HG03039 (cell line): ENCODE measurements around the gene JADE2.
"Not testable (repeated sequence)": the region's sequence is repeated elsewhere in the genome, so short reads cannot be mapped to it uniquely, and the experiment has no call there.

ENCODE experiments used
- ATAC-seq: cut with Tn5 transposase; IDR thresholded peaks from one replicate; pipeline ENCODE4 v1.9.1; 2021; ENCODE audit warnings: mild to moderate bottlenecking, moderate library complexity; ENCODE audit not compliant: unreplicated experiment

Gene JADE2

DNA sequence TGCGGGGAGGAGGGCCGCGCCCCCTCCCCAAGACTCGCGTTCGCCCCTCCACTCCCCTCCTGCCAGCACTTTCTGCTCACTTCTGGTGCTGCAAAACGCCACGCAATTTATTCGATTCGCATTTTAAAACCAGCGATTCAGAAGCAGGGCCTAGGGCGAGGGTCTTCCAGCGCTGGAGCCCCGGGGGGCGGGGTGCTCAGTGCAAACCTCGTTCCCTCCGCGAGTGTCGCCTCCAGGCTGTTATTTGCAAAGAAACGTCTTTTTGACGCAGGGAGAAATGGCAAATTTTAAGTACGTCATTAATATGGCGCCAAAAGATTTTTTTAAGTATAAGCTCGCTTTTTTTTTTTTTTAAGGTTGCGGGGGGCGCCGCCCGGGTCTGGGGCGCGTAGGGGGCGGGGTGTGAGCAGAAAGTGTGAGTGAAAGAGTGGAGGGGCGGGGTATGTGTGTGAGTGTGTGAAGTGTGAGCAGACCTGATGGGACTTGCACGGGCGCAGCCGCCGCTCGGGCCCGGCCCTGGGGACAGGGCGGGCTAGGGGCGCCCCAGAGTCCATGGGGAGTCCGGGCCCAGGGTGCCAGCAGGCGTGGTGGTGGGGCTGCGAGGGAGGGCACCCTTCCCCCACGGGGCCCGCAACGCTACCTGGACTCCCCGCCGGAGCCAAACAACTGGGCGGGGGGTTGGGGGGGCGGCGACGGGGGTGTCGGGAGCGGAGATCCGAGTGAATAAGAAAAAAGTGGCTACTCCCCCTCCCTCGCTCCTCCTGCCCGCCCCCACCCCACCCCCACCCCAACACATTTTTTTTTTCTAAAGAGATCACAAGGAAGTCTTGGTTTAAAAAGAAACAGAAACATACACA is at the start of gene JADE2:
Gene JADE2, plus strand, starts transcription at position 845 of the 857 bp plus-strand sequence. CDS start 10,188 bp downstream, outside the sequence.
- peak; percentile 22 for ATAC-seq

DNA sequence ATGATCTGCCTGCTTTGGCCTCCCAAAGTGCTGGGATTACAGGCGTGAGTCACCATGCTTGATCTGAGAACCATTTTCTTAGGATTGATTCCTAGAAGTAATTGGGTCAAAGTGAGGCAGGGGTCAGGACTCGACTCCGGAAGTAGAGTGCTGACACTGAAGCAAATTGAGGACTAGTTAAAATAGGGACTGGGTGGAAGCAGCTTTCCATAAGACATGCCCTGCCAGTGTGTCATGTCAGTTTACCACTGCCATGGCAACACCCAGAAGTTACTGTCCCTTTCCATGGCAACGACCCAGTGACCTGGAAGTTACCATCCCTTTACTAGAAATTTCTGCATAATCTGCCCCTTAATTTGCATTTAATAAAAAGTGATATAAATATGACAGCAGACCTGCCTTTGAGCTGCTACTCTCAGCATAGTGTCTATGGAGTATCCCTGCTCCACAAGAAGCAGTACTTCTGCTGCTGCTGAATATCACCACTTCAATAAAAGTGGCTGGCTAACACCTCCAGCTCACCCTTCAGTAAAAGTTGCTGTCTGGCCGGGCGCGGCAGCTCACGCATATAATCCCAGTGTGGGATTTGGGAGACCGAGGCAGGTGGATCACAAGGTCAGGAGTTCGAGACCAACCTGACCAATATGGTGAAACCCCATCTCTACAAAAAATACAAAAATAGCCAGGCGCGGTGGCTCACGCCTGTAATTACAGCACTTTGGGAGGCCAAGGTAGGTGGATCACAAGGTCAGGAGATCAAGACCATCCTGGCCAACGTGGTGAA is 47.8 kb upstream of the JADE2 start:
- ATAC-seq, result no peak

DNA sequence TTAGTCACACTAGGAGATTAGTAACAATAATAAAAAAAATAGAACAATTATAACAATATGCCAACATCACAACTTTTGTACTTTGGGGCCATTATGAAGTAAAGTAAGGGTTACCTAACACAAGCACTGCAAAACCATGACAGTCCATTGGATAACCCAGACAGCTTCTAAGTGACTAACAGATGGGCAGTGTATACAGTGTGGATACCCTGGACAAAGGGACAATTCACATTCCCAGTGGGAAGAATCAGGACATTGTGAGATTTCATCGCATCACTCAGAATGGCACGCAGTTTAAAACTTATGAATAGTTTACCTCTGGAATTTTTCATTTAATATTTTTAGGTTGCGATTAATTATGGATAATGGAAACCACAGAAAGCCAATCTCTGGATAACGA is 45.6 kb upstream of the JADE2 start:
- ATAC-seq, result no peak

DNA sequence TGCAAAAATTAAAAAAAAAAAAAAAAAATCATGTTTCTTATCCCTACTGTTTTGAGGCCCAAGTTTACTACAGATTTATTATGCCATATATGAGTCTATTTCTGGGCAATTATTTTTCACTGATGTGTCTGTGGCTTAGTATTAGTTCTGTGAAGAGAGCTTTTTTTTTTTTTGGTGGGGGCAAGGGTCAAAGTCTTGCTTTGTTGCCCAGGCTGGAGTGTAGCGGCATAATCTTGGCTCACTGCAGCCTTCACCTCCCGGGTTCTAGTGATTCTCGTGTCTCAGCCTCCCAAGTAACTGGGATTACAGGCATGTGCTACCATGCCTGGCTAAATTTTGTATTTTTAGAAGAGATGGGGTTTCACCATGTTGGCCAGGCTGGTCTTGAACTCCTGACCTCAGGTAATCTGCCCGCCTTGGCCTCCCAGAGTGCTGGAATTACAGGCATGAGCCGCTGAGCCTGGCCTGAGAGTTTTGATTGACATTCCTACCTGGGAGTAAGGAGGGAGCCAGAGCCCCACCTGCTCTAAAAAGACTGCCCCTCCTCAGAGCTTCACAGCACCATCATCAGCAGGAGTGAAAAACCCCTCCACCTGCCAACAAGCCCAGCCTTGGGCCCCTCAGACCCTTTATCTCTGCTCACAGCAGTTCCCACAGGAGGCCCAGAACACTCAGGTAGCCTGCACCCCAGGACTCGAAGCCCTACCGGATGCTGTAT is 36.1 kb upstream of the JADE2 start:
- ATAC-seq, result no peak

DNA sequence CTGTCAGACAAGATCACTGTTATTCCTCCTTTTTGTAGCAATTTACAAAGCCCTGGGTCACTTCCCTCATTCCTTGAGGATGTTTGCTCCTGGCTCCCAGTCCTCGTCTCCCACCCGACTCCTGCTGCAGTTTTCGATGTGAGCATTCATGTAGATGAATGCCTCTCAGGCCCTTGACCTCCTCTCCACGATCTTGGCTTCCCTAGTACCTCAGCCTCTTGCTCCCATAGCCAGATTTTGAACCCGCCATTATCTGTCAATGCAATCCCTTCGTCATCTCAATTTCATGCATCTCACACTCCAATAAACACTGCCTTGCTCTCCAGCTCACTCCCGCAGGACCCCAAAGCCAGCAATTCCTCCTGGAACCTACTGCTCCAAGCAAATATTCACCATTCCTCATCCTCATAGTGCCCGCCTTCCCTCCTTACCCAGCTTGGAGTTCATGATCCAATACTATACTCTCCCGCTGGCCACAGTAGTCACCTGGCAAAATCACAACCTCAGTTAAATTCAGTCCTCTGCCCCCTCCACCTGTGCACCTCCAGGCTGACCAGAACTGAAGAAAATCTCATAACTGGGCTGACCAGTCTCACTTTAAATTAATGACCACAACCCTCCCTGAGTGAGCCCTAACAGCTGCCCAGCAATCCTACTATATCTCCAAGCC is 35.1 kb upstream of the JADE2 start:
- ATAC-seq, result no peak

DNA sequence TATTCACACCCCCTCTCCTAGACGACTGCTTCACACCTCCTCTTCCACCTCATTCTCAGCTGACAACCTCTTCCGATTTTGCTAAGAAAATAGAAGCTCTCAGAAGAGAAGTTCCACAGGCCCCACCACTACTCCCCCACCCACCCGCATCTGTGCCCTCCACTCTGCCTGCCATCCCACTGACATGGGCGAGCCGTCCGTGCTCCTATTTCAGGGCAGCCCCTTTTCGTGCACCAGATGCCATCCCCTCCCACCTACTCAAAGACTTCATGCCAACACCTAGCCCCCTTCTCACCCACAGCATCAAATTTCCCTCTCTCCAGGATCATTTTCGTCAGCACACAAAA is 34.6 kb upstream of the JADE2 start:
- ATAC-seq, result no peak

DNA sequence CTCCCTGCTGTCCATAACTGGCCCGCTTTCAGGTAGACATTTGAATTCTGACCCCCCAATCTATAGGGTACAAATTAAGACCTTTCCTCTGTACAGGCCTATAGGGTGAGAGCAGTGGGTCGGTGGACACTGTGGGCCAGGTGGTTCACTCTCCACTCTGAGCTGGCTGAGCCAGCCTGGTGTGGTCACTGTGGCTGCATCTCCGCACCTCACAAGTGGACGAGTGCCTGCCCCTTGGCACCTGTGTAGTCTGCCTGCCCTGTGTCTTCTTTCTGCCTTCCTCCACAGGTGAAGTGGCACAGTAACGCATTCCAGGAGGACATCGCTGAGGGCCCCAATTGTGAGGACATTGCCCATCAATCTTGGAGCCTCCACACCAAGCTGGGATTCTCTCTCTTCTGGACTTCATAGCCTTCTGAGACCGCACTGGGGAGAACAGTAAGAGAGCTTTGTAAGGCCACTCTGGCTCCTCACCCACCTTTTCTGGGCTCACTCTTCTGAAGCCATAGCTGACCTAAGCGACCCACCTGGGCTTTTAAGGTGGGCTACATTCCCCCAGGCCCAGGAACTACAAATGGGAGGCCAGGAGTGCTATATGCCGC is 33.5 kb upstream of the JADE2 start:
- no peak for ATAC-seq

DNA sequence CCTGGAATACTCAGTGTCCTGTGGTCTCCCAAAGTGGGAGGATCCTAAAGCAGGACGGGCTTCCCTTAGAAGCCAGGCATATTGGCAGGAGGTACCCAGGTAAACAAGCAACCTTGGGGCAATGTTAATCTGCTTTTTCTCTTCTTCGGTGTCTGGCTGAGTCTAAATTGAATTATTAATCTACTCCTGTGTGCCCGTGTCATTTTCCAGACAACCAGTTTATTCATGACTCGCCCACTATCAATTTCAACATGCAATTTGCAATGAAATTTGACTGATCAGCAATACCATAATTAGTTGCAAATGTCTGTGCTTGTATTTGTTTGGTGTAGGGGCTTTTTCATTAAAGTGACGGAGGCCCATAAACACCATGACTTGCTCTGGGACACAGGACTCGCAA is 32.9 kb upstream of the JADE2 start:
- ATAC-seq, result no peak

DNA sequence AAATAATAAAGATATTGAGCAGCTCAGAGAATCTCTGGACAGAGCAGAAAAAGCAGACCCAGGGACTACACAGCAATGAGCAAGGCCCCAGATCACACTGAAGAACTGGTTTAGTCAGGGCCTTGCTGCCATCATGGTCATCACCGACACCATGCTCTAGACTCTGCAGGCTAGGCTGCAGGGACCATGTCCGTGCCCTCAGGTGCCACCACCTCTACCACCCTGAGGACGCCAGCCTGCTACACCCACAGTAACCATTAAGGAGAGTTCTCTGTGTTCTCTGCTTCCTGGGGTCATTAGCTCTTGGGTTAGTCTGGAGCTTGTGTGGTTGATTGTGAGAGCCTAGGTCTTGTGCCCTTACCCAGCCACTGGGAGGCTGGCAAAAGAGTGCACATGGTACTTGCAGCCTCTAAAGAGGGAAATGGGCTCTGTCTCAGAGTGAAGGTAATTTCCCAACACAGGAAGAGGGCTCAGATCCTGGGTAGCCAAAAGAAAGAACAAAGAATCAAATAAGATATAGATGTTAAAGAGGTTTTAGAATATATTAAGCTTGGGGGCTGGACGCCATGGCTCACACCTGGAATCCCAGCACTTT is 31.9 kb upstream of the JADE2 start:
- no peak for ATAC-seq

DNA sequence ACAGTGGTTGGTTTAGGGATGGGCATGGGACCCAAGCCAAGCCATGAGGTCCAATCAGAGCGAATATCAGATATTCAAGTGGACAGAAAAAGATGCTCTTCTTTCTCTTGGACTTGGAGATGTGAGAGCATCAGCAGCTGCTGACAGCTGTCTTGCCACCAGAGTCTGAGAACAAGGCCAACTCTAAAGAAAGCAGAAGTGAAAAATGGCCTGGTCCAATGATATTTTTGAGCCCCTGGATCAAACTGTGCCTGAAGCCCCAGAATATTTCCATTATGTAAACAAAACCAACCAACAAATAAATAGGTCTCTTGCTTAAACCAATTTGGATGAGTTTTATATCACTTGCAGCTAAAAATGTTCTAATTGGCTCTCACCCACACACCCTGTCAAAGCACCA is 30.7 kb upstream of the JADE2 start:
- ATAC-seq, result no peak

DNA sequence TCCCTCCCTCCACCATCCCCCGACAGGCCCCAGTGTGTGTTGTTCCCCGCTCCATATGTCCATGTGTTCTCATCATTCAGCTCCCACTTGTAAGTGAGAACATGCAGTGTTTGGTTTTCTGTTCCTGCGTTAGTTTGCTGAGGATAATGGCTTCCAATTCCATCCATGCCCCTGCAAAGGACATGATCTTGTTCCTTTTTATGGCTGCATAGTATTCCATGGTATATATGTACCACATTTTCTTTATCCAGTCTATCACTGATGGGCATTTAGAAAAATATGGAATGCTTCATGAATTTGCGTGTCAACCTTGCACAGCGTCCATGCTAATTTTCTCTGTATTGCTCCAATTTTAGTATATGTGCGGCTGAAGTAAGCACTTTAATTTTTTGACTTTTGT is 25.6 kb upstream of the JADE2 start:
- ATAC-seq, result not testable (repeated sequence)

DNA sequence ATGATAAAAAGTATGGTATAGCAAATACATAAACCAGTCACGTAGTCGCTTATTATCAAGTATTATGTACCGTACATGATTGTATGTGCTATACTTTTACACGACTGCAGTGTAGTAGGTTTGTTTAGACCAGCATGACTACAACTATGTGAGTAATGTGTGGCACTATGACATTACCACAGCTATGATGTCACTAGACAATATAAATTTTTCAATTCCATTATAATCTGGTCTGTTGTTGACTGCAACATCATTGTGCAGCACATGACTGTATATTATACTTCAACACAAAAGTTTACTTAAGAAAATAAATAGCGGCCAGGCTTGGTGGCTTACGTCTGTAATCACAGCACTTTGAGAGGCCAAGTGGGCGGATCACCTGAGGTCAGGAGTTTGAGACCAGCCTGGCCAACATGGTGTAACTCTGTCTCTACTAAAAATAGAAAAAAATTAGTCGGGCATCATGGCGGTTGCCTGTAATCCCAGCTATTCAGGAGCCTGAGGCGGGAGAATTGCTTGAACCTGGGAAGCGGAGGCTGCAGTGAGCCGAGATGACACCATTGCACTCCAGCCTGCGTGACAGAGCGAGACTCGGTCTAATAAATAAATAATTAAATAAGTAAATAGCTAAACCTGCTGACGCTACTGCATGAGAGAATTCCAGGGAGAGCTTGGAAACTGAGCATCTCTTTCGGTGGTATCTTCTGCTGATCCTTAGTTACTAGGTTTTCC is 24.6 kb upstream of the JADE2 start:
- no peak for ATAC-seq

DNA sequence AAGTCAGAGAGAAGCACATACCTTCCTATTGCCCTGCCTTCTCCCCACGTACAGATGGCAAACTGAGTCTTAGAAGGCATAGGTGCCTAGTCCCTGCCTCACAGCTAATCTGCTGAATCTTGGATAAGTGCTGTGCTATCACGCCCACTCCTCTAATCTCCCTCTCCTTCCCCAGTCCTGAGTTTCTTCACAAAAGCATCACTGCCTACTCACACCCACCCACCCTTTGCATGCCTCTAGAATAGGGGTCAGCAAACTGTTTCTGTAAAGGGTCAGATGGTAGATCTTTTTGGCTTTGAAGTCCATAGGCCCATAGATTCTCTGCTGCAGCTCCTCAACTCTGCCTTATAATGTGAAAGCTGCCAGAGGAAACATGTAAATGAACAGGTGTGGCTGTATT is 23.2 kb upstream of the JADE2 start:
- no peak for ATAC-seq

DNA sequence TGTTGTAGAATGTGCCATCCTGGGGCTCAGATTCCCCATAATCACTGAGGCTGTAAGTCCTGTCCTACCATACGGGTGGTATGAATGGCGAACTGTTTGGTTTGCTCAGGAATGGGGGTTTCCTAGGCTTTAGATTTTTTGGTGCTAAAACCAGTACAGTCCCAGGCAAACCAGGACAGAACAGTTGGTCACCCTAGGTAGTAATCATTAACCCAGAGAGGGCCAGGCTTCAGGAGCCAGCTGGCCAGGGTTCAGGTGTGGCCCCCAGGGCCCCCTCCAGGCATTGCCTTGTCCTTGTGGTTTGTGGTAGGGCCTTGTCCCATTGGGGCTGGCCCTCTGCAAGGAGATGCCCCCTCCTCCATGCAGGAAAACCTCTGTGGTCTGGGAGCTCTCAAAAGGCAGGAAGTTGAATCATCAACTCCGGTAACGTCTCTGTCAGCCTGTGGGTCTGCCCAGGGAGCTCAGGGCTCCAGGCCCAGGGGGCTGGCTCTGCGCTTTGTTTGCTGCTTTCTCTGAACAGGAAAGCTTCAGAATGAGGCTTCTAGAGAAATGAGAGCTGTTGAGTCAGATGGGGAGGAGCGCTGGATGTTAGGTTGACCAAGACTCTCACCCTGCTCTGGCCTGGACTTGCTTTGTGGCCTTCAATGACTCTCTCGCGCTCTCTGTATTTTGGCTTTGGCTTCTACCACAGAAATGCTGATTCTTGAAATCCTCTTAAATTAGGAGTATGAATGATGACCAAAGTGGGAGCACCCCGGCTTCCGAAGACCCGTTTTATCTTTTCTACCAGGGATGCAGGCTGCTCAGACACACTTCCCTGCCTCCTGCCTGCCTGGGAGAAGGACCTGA is 22.2 kb upstream of the JADE2 start:
- peak; percentile 62 for ATAC-seq

DNA sequence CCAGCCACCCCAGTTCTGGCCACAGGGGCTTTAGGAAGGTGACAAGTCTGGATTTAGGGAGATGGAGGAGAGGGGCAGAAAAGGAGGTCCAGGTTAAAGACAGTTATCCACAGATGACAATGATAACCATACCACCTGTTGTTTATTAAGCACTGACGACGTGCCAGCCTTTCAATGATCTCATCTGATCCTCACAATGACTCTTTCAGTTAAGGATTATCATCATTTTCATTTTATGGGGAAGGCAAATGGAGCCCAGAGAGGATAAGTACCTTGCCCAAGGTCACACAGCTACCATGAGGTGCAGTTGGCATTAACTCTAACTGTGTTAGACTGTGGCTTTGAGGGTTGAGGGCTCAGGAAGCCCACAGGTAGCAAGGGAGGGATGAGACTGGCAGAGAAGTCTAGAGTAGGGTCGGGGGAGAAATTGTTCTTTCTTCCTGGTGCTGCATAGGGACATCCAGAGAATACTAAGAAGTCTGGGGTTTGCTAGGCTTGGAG is 21.5 kb upstream of the JADE2 start:
- no peak for ATAC-seq

DNA sequence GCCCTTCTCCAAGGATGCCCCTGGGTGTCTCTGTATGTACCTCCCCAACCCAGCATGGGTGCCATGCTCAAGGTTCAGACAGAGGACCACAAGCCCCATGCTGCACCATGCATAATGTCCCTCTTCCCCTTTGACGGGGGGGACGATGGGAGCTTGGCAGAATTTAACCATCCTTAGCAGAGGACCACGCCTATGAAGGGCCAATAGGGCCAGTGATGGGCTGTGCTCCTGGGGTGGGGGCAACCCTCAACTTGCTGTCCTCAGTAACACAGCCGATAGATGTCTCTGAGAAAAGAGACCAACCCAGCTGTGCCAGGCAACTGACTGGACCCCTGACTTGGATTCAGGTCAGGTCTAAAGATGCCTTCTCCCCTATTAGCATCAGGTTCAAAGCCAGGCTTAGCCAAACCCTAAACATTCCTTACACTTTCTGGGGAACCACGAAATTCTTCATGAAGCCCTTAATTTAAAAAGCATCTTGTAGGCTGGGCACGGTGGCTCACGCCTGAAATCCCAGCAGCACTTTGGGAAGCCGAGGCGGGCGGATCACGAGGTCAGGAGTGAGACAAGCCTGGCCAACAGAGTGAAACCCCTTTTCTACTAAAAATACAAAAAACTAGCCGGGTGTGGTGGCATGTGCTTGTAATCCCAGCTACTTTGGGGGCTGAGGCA is 20.7 kb upstream of the JADE2 start:
- no peak for ATAC-seq

DNA sequence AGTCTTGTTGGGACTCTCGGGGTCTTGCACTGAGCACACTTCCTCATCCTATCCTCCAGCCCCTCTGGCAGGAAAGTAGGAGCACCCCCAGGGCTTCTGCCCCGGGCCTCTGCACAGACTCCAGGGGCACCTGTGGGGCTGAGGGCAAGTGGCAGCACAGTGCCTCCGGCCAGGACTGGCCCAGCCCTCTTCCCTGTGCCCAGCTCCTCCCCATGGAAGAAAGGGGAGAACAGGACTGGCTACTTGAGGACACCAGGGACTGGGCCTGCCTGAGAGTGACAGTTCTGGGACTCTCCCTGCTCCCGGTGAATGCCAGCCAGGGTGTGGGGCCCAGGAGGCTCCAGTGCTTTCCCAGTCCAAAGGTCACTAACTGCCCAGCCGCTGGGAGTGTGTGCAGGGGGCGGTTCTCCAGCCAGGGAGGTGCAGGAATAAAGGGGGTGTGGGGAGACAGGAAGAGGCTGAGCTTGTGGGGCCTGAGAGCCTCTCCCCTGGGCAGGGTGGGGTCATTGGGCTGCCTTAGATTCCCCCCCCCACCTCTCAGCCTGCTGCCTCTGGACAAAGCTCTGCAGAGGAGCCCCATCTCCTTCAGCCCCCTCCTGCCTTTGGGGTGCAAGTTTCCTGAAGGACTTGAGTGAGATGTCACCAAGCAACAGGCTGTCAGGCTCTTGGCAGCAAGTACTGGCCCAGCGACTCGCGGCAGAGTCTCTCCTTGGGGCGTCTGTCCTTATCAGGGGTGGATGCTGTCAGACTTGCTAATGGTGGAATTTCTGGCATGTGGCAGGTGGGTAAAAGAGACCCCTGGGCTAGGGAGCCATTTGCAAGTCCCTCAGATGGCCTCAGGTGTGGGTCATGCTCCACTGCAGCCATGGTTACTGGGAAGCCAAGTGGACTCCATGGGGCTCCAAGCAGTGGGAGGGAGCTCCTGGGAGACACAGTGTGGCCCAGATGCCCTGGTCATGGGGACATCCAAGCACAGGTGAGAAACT is 19.1 kb upstream of the JADE2 start:
- ATAC-seq, result no peak
